ENCODE data around the gene HMMR. TPM values are rescaled to one million over a fixed set of nuclear protein-coding genes. Genes with fewer than 3 reads are reported as not detected.

HMMR gene
- total and polyA plus RNA-seq, 2 experiments from 2014 or later = 7.8 to 46.5 TPM

DNA sequence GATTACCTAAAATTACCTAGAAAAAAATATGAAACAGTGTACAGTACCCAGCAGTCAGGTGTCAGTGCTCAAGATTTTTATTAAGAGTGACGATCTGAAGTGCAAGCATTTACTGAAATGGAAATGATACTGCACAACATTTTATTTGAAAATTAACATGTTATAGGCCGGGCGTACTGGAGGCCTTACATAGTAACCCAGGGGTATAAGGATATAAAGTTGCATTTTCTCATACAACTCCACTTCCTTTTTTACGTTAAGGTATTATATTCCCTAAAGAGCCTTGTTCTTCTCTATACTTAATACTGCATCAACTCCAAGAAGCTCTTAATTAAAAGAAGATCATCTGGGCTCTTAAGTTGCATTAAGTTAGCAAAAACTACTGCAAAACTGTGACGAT, 48.3 kb downstream of the HMMR start:
- Histone ChIP-seq H3K36me3 (peaks cover 21% of the 10 kb centered on the region), H3K4me1 (ENCODE audit: low read depth) (no peaks in the 10 kb centered on the region), H3K9me3 (ENCODE audit: low read depth) (no peaks in the 10 kb centered on the region), H3K27ac (no peak overlapping the region), H3K27me3 (no peaks in the 10 kb centered on the region), H3K4me3 (no peak overlapping the region)
- DNase-seq (ENCODE audit: low read depth in 1 of 2, low spot score in 1 of 2) = no peak
- TF ChIP-seq, protein P1, sequence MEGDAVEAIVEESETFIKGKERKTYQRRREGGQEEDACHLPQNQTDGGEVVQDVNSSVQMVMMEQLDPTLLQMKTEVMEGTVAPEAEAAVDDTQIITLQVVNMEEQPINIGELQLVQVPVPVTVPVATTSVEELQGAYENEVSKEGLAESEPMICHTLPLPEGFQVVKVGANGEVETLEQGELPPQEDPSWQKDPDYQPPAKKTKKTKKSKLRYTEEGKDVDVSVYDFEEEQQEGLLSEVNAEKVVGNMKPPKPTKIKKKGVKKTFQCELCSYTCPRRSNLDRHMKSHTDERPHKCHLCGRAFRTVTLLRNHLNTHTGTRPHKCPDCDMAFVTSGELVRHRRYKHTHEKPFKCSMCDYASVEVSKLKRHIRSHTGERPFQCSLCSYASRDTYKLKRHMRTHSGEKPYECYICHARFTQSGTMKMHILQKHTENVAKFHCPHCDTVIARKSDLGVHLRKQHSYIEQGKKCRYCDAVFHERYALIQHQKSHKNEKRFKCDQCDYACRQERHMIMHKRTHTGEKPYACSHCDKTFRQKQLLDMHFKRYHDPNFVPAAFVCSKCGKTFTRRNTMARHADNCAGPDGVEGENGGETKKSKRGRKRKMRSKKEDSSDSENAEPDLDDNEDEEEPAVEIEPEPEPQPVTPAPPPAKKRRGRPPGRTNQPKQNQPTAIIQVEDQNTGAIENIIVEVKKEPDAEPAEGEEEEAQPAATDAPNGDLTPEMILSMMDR (IDR thresholded peaks at IDR 0.05; ENCODE audit: low read depth, low read length) = no peak

DNA sequence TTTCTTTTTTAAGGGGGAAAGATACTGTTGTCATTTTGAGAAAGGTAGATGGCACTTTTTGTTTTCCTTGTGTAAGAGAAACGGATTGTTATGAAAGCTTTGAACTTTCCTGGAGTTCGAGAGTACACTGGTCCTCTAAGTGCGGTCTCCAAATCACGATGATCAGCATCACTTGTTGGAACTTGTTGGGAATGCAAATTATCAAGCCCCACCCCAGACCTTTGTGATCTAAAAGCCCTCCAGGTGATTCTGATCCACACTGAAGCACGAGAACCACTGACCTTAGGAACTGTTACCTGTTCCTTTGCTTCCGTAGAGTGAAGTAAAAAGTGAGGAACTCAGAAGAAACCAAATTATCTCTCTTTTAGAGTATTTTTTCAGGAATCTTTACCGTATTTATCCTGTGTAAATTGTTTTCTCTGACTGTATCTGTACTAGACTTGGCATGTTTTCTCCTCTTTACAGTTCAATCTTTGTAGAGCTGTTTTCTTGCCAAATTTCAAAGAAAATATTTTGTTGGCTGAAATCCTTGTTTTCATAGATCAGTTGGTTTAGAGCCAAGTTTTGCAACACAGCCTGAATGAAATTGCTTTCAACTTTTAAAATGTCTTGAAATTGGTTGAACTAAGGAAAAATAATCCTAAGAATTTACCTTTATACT, 49.0 kb downstream of the HMMR start:
- Histone ChIP-seq H3K36me3 (peaks cover 28% of the 10 kb centered on the region), H3K27me3 (no peaks in the 10 kb centered on the region), H3K27ac (no peak overlapping the region), H3K4me1 (ENCODE audit: low read depth) (no peaks in the 10 kb centered on the region), H3K4me3 (no peak overlapping the region), H3K9me3 (ENCODE audit: low read depth) (no peaks in the 10 kb centered on the region)
- TF ChIP-seq, protein P1 (IDR thresholded peaks at IDR 0.05; ENCODE audit: low read depth, low read length) = no peak
- DNase-seq (ENCODE audit: low read depth in 1 of 2, low spot score in 1 of 2) = peak in 1 of 2 donors; percentile 87

DNA sequence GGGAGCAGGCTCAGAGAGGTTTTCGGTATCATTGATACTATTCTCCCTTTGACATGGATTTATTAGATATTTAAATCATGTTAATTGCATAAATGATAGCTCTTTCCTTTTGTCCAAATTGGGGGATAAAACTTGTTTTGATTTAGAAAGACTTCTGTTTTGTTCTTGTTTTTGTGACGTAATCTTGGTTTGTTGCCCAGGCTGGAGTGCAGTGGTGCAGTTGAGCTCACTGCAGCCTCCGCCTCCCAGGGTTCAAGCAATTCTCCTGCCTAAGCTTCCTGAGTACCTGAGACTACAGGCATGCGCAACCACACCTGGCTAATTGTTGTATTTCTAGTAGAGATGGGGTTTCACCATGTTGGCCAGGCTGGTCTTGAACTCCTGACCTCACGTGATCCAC, 52.1 kb downstream of the HMMR start:
- DNase-seq (ENCODE audit: low read depth in 1 of 2, low spot score in 1 of 2) = no peak
- no peak overlapping the region for H3K4me3 ChIP-seq
- H3K9me3 ChIP-seq (ENCODE audit: low read depth) = no peaks in the 10 kb centered on the region
- no peaks in the 10 kb centered on the region for H3K4me1 ChIP-seq (ENCODE audit: low read depth)
- TF ChIP-seq, protein P1 (IDR thresholded peaks at IDR 0.05; ENCODE audit: low read depth, low read length) = no peak
- H3K27ac ChIP-seq = no peak overlapping the region
- H3K27me3 ChIP-seq = no peaks in the 10 kb centered on the region
- H3K36me3 ChIP-seq = peaks cover 56% of the 10 kb centered on the region

DNA sequence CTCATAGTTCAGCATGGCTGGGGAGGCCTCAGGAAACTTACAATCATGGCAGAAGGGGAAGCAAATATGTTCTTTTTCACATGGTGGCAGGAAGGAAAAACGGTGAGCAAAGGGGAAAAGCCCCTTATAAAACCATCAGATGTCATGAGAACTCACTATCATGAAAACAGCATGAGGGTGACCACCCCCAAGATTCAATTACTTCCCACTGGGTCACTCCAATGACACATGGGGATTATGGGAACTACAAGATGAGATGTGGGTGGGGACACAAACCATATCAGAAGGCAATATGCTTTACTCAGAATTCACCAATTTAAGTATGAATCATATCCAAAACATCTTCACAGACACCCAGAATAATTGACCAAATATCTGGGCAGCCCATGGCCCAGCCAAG, 64.7 kb downstream of the HMMR start:
- DNase-seq (ENCODE audit: low read depth in 1 of 2, low spot score in 1 of 2) = no peak
- H3K27ac ChIP-seq = no peak overlapping the region
- H3K36me3 ChIP-seq = peaks cover 3% of the 10 kb centered on the region
- TF ChIP-seq, protein P1 (IDR thresholded peaks at IDR 0.05; ENCODE audit: low read depth, low read length) = no peak
- no peaks in the 10 kb centered on the region for H3K4me1 ChIP-seq (ENCODE audit: low read depth)
- no peak overlapping the region for H3K4me3 ChIP-seq
- H3K9me3 ChIP-seq (ENCODE audit: low read depth) = no peaks in the 10 kb centered on the region
- no peaks in the 10 kb centered on the region for H3K27me3 ChIP-seq

DNA sequence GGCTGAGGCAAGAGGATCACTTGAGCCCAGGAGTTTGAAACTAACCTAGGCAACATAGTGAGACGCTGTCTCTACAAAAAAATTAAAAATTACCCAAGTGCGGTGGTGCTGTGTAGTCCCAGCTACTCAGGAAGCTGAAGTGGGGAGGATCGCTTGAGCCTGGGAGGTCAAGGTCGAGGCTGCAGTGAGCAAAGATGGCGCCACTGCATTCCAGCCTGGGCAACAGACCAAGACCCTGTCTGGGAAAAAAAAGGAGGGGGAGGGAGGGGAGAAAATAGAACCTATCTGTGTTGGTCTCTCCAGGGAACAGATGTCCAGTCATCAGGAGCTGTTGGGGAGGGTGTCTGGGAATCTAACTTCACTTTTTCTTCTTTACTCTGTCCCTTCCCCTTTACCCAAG, 69.3 kb downstream of the HMMR start:
- Histone ChIP-seq H3K4me1 (ENCODE audit: low read depth) (no peaks in the 10 kb centered on the region), H3K36me3 (no peaks in the 10 kb centered on the region), H3K27ac (no peak overlapping the region), H3K9me3 (ENCODE audit: low read depth) (no peaks in the 10 kb centered on the region), H3K4me3 (no peak overlapping the region), H3K27me3 (no peaks in the 10 kb centered on the region)
- DNase-seq (ENCODE audit: low read depth in 1 of 2, low spot score in 1 of 2) = peak in 1 of 2 donors; percentile 20
- TF ChIP-seq, protein P1 (IDR thresholded peaks at IDR 0.05; ENCODE audit: low read depth, low read length) = no peak
